Duodenal mucosa (tissue), 2 donors: ENCODE results near the gene CHST15.

Source experiments
- H3K27ac ChIP-seq: one replicate; pipeline ENCODE4 v1.7.0; 2013; ENCODE audit warnings: low read depth, low read length
- H3K27me3 ChIP-seq, 2 donors: one replicate each; pipeline ENCODE4 v1.7.0; 2013; ENCODE audit warnings: low read length in 2 of 2, control low read depth in 1 of 2; ENCODE audit not compliant: insufficient read depth in 2 of 2, control insufficient read depth in 1 of 2
- H3K36me3 ChIP-seq, 2 donors: one replicate each; pipeline ENCODE4 v1.7.0; 2013; ENCODE audit warnings: low read length in 2 of 2, control low read depth in 1 of 2; ENCODE audit not compliant: insufficient read depth in 2 of 2, control insufficient read depth in 1 of 2
- H3K4me1 ChIP-seq, 2 donors: one replicate each; pipeline ENCODE4 v1.7.0; 2013; ENCODE audit warnings: low read length in 2 of 2, control low read depth in 1 of 2; ENCODE audit not compliant: insufficient read depth in 2 of 2, control insufficient read depth in 1 of 2
- H3K4me3 ChIP-seq, 2 donors: one replicate each; pipeline ENCODE4 v1.7.0; 2013; ENCODE audit warnings: low read length in 2 of 2, low read depth in 1 of 2
- H3K9ac ChIP-seq, 2 donors: one replicate each; pipeline ENCODE4 v1.7.0; 2013; ENCODE audit warnings: low read length in 2 of 2, low read depth in 1 of 2
- H3K9me3 ChIP-seq, 2 donors: one replicate each; pipeline ENCODE4 v1.7.0; 2013; ENCODE audit warnings: low read length in 2 of 2, control low read depth in 1 of 2; ENCODE audit not compliant: control insufficient read depth in 1 of 2

The CHST15 gene

DNA sequence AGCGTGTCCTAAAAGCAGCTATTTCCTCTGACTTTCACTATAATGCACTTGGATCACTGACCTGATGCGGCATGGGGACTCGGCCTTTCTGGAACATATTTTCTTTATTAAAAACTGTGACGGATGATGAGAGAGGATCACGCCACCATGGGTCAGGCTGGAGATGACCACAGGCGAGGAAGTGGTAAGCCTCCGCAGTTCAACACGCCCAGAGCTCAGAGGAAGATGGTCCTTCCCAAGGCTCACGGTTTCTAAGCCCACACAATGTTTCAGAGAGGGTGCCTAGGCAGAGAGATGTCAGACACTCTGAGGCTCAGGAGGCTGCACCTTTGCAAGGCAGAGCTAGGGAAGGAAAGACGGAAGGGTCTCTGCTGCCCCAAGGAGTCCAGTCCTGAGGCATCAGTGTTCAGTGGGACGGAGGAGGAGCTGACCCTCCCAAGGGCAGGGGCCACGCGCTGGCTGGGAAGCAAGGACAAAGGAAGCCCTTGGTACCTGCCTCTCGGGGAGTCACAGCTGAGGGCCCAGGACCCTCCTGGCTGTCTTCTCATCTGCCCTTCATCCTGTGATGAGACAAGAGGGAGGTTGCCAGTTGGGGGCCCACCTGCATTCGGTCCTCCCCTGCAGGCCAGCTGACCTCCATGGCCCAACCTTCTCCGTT lies 9.5 kb downstream of the CHST15 start:
- H3K27ac ChIP-seq = no peak overlapping the region
- H3K9ac ChIP-seq = no peak overlapping the region
- no peaks in the 10 kb centered on the region for H3K9me3 ChIP-seq
- H3K27me3 ChIP-seq = no peaks in the 10 kb centered on the region
- H3K36me3 ChIP-seq = no peaks in the 10 kb centered on the region
- H3K4me1 ChIP-seq = peaks cover 39 to 57% of the 10 kb centered on the region in 2 donors
- H3K4me3 ChIP-seq = no peak overlapping the region

DNA sequence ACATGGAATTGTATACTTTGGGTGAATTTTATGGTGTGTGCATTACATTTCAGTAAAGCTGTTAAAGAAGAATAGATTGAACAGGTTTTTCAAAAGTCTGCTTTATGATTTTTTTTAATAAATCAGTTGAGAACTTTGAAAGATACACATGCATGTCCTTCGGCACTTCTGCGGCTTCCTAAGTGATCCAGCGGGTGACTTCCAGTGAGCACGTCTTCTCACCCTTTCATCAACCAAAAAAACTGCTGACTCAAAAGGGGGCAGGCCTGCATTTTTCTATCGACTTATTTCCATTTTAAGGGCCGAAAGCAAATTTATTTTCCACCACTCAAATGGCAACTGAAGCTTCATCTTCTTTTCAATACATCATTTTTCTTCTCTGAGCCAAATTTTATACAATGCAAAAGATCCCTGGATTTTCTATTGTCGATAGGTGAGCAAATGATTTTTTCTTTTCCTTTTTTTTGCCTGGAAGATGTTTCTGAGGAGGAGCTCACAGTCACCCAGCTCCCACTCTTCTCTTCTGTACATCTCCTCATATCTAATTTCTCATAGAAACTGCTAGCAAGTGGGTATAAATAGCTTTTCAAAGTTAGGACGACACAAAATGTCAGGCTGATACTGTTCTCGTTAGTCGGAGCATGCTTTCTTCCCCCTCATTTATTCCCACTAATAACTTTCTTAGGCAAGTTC lies 10.2 kb downstream of the CHST15 start:
- peaks cover 32 to 51% of the 10 kb centered on the region in 2 donors for H3K4me1 ChIP-seq
- no peak overlapping the region for H3K27ac ChIP-seq
- H3K9ac ChIP-seq = no peak overlapping the region
- no peak overlapping the region for H3K4me3 ChIP-seq
- H3K27me3 ChIP-seq = no peaks in the 10 kb centered on the region
- H3K9me3 ChIP-seq = no peaks in the 10 kb centered on the region
- H3K36me3 ChIP-seq = no peaks in the 10 kb centered on the region

DNA sequence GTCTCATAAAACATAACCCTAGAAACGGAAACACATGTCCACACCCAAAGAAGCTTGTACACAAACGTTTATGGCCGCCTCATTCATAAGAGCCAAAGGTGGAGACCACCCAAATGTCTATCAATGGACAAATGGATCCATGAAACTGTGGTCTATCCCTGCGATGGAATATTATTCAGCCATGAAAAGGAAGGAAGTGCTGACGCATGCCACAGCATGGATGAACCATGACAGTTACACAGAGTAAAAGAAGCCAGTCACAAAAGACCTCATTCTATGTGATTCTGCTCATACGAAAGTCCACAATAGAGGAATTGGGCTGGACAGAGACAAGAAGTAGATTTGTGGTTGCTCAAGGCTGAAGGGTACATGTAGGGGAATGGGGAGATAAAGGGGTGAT lies 10.8 kb downstream of the CHST15 start:
- peaks cover 28 to 48% of the 10 kb centered on the region in 2 donors for H3K4me1 ChIP-seq
- no peak overlapping the region for H3K9ac ChIP-seq
- H3K4me3 ChIP-seq = no peak overlapping the region
- no peaks in the 10 kb centered on the region for H3K36me3 ChIP-seq
- no peak overlapping the region for H3K27ac ChIP-seq
- H3K27me3 ChIP-seq = no peaks in the 10 kb centered on the region
- H3K9me3 ChIP-seq = no peaks in the 10 kb centered on the region

DNA sequence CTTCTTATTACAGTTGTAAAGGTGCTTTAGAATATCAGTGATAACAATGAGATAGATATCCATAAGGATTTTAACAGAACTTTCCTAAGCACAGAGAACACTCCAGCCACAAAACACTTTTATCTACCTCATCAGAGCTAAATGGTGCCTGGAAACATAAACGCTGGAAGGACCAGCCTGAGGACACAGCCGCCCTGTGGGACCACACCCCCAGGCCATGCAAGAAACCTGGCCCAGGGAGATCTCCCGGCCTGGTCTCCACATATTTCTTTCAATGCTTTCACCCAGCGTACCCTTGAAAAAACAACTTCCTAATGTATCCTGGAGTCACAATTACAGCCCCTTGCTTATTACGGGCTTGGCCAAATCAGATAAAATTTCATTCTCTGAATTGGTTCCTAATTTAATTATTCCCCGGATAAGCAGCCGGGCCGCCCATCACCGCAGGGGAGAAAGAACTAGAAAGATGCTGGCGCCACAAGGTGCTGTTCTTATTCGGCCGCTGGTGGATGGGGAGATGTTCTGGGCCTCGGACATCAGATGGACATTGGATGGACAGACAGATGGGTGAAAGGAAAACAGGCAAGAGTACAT lies 11.8 kb downstream of the CHST15 start:
- Histone ChIP-seq H3K4me3 (no peak overlapping the region), H3K9ac (no peak overlapping the region), H3K9me3 (no peaks in the 10 kb centered on the region), H3K36me3 (no peaks in the 10 kb centered on the region), H3K27ac (no peak overlapping the region), H3K27me3 (no peaks in the 10 kb centered on the region), H3K4me1 (peaks cover 24 to 42% of the 10 kb centered on the region in 2 donors)

DNA sequence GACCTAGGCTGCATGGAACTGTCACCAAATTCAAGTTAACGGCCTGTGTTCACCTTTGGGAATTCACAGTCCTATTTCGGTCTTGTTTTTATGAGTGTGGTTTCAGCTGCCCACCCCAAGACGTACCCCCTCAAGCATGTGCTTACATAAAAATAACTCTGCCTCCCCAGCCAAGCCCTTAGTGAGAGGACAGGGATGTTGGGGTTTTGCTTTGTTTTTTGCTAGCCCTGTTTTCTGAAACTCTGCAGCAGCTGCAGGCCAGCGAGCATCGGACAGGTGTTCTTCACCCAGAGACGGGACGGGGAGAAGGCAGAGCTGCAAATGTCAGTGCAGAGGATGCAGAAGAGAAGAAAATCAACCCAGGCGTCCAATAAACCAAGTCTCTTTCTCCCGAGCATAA lies 13.5 kb downstream of the CHST15 start:
- Histone ChIP-seq H3K9ac (no peak overlapping the region), H3K36me3 (no peaks in the 10 kb centered on the region), H3K4me3 (no peak overlapping the region), H3K4me1 (peaks cover 8 to 47% of the 10 kb centered on the region in 2 donors), H3K27ac (no peak overlapping the region), H3K27me3 (no peaks in the 10 kb centered on the region), H3K9me3 (no peaks in the 10 kb centered on the region)

DNA sequence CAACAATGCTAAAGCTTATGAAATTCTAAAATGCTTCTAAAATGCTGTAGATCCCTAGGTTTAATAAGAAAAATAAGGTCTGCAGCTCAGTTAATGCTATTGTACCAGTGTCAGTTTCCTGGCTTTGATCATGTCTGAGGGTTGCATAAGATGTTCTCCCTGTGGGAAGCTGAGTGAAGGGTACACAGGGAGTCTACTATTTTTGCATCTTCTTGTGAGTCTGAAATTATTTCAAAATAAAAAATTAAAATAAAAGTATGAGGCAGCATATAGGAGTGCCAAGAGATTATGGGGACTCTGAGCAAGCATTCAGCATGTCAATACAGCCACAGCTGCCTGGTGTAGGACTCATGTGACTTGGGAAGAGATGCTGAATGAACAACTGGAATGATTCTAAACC lies 14.7 kb downstream of the CHST15 start:
- no peaks in the 10 kb centered on the region for H3K9me3 ChIP-seq
- peaks cover 8 to 39% of the 10 kb centered on the region in 2 donors for H3K4me1 ChIP-seq
- H3K4me3 ChIP-seq = no peak overlapping the region
- H3K27ac ChIP-seq = no peak overlapping the region
- no peak overlapping the region for H3K9ac ChIP-seq
- no peaks in the 10 kb centered on the region for H3K27me3 ChIP-seq
- no peaks in the 10 kb centered on the region for H3K36me3 ChIP-seq

DNA sequence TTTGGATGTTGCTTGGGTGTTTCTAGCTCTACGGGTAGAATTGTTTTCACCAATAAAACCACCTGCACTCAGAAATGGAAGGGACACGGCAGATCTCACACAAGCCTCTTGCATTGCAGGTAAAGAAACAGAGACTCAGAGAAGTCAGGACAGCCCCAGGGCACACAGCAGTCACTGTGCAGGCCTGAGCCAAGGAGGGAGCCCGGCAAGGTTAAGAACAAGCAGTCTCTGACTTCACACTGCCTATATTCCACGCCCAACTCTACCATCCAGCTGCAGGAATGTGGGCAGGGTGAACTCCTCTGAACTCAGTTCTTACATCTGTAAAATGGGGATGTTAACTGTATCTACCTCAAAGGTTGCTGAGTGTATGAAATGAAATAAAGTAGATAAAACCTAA lies 15.4 kb downstream of the CHST15 start:
- no peak overlapping the region for H3K27ac ChIP-seq
- no peak overlapping the region for H3K9ac ChIP-seq
- no peaks in the 10 kb centered on the region for H3K27me3 ChIP-seq
- H3K4me3 ChIP-seq = no peak overlapping the region
- H3K36me3 ChIP-seq = no peaks in the 10 kb centered on the region
- H3K9me3 ChIP-seq = no peaks in the 10 kb centered on the region
- H3K4me1 ChIP-seq = peaks cover 8 to 45% of the 10 kb centered on the region in 2 donors

DNA sequence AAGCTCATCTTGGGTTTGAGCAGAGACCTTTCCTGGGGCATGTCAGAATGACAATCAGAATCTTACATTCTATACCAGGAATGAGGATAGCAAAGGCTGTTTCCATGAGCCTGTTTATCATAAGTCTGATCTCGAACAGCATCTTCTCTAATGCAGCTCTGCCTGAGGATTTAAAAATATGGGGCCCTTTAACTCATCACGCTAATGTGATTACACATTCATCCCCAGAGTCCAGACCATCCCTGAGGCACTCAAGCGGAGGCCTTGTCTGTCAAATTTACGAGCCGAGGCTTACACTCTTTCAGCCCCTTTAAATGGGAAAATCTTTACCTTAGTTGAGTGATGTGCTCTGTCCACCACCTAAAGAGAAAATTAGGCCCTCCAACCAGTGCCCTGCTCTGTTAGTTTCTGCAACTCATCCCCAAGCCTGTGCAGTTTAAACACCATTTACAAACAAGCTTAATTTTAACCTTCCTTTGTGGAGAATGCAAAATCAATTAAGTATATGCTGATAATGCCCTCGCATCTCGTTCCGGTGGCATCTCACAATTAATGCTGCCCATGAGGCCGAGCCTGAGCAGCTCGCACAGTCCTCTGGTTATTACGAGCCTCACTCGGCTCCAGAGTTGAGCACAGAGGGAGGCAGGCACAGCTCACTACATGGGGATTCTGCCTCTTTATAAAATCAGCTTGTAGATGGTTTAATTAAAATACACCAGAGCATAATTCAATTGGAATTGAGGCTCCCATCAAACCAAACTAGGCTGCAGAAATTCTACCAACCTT lies 16.0 kb downstream of the CHST15 start:
- no peak overlapping the region for H3K9ac ChIP-seq
- no peak overlapping the region for H3K4me3 ChIP-seq
- H3K4me1 ChIP-seq = peaks cover 8 to 51% of the 10 kb centered on the region in 2 donors
- H3K27ac ChIP-seq = no peak overlapping the region
- H3K36me3 ChIP-seq = no peaks in the 10 kb centered on the region
- H3K27me3 ChIP-seq = no peaks in the 10 kb centered on the region
- no peaks in the 10 kb centered on the region for H3K9me3 ChIP-seq

DNA sequence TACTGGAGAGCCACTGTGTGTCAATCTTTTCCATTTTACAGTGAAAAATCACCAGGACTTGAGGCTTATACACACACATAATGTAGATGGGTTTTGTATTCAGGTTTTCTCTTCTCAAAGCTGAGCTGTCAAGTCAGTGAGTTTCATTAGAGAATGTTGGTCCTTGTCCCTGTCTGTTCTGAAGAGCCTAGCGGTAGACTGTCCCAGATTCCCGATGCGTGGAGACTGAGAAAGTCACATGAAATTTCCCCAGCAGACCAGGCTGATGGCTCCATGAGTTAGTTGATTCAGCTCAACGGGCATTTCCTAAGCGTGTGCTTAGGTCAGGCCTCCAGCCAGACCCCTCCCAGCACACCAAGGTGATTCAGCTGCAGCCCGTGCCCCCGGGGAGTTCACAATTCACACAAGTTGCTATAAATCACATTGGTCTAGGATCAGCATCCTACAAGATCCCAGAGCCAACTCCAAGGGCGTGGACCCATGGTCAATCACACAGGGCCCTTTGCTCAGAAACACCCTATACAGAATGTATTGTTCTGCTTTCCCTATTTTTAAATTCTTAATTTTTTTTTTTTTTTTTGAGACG lies 17.2 kb downstream of the CHST15 start:
- Histone ChIP-seq H3K9me3 (no peaks in the 10 kb centered on the region), H3K4me1 (peaks cover 8 to 56% of the 10 kb centered on the region in 2 donors), H3K27me3 (no peaks in the 10 kb centered on the region), H3K9ac (no peak overlapping the region), H3K36me3 (no peaks in the 10 kb centered on the region), H3K27ac (no peak overlapping the region), H3K4me3 (no peak overlapping the region)
